SU-DHL-6 (cell line): ENCODE results near the gene SEC24B.
"Not testable (repeated sequence)": the region's sequence is repeated elsewhere in the genome, so short reads cannot be mapped to it uniquely, and the experiment has no call there.

ENCODE experiments used
- H2AFZ ChIP-seq: fragments of 200-600 bp; sonication (generic); 2 replicates; pipeline ENCODE4 v1.6.1; 2014; ENCODE audit warnings: low read depth, mild to moderate bottlenecking, moderate library complexity, mixed read lengths, antibody characterized with exemption, low read length; ENCODE audit not compliant: severe bottlenecking
- H3F3A ChIP-seq: fragments of 200-600 bp; shearing (Covaris generic); 2 replicates; pipeline ENCODE4 v1.6.0; 2016; ENCODE audit warnings: antibody characterized with exemption, mild to moderate bottlenecking; ENCODE audit not compliant: insufficient read depth
- H3K27ac ChIP-seq: fragments of 200-600 bp; sonication (generic); 2 replicates; pipeline ENCODE4 v1.5.1; 2016; ENCODE audit warnings: low read depth, mild to moderate bottlenecking, low read length, moderate library complexity, mixed read lengths
- H3K27me3 ChIP-seq: fragments of 200-600 bp; sonication (generic), shearing (Covaris generic); 2 replicates; pipeline ENCODE4 v1.6.0; 2014; ENCODE audit warnings: mild to moderate bottlenecking, low read length
- H3K36me3 ChIP-seq: fragments of 200-600 bp; sonication (generic); 2 replicates; pipeline ENCODE4 v1.6.1; 2014; ENCODE audit warnings: mild to moderate bottlenecking, low read length, mixed read lengths
- H3K4me2 ChIP-seq: fragments of 300-600, 200-600 bp; shearing (Covaris generic), sonication (generic); 2 replicates; pipeline ENCODE4 v1.6.0; 2014; ENCODE audit warnings: low read length, low read depth, mild to moderate bottlenecking; ENCODE audit not compliant: poor library complexity, severe bottlenecking
- H3K4me3 ChIP-seq: fragments of 200-600 bp; sonication (generic); 2 replicates; pipeline ENCODE4 v1.5.1; 2014; ENCODE audit warnings: antibody characterized with exemption, low read length, mild to moderate bottlenecking, mixed read lengths; ENCODE audit not compliant: insufficient read depth, poor library complexity, severe bottlenecking
- H3K79me2 ChIP-seq: fragments of 200-600 bp; sonication (generic); 2 replicates; pipeline ENCODE4 v1.6.1; 2014; ENCODE audit warnings: mild to moderate bottlenecking, low read length, moderate library complexity; ENCODE audit not compliant: insufficient read depth
- H3K9ac ChIP-seq: fragments of 200-600 bp; sonication (generic); 2 replicates; pipeline ENCODE4 v1.7.0; 2014; ENCODE audit warnings: mild to moderate bottlenecking, low read length
- H3K9me2 ChIP-seq: fragments of 200-600 bp; sonication (generic); replicated peaks from 2 replicates; pipeline ENCODE4 v1.6.1; 2014; ENCODE audit warnings: low read length; ENCODE audit not compliant: insufficient read depth
- H3K9me3 ChIP-seq: fragments of 200-600 bp; sonication (generic); 2 replicates; pipeline ENCODE4 v1.6.1; 2014; ENCODE audit warnings: low read length, mixed read lengths; ENCODE audit not compliant: insufficient read depth
- H4K20me1 ChIP-seq: fragments of 200-600 bp; sonication (generic); 2 replicates; pipeline ENCODE4 v1.6.1; 2014; ENCODE audit warnings: low read depth, mild to moderate bottlenecking, antibody characterized with exemption, low read length, moderate library complexity, mixed read lengths
- CTCF ChIP-seq: fragments of 200-600 bp; sonication (generic); IDR thresholded peaks from one replicate; pipeline ENCODE4 v1.5.1; 2017; ENCODE audit warnings: antibody characterized with exemption, mild to moderate bottlenecking, low read length, moderate library complexity; ENCODE audit not compliant: insufficient read depth, poor library complexity, severe bottlenecking
- EZH2phosphoT487 ChIP-seq: fragments of 200-600 bp; sonication (generic), shearing (Covaris generic); conservative IDR thresholded peaks from 2 replicates; pipeline ENCODE4 v1.6.1; 2018; ENCODE audit warnings: mild to moderate bottlenecking, antibody characterized with exemption, low read length, moderate library complexity, mixed read lengths

The SEC24B gene

GRCh38 chr4:109557433-109557832, 123.8 kb downstream of the SEC24B start:
- Histone ChIP-seq H3K27me3 (no peaks in the 10 kb centered on the region), H3K9ac (no peak overlapping the region), H3F3A (0 out of 2 replicates have a peak, but pooled peaks cover 4% of the 10 kb centered on the region), H2AFZ (no peak overlapping the region), H3K9me2 (no peaks in the 10 kb centered on the region), H3K4me2 (no peak overlapping the region), H3K36me3 (no peaks in the 10 kb centered on the region), H4K20me1 (no peaks in the 10 kb centered on the region), H3K9me3 (no peaks in the 10 kb centered on the region), H3K4me3 (no peak overlapping the region), H3K27ac (no peak overlapping the region), H3K79me2 (peaks cover 13% of the 10 kb centered on the region)
- TF ChIP-seq EZH2phosphoT487 (no peak), CTCF (no peak)

- not testable (repeated sequence) for H3K27me3 ChIP-seq, H3K9me3 ChIP-seq, H3K9ac ChIP-seq, H3K36me3 ChIP-seq, H3K27ac ChIP-seq, H3K4me2 ChIP-seq, H3K4me3 ChIP-seq, H2AFZ ChIP-seq, H3F3A ChIP-seq, H3K9me2 ChIP-seq, H4K20me1 ChIP-seq
- peaks cover 19% of the 10 kb centered on the region for H3K79me2 ChIP-seq
These were observed 124.5 kb downstream of the SEC24B start for GRCh38 chr4:109558095-109558494.

GRCh38 chr4:109559625-109559982, 126.0 kb downstream of the SEC24B start:
- Histone ChIP-seq H3K9me3 (no peaks in the 10 kb centered on the region), H3K27ac (peak overlapping the region; percentile 37; the same call in 1 of the 2 replicates), H3K27me3 (no peaks in the 10 kb centered on the region), H3K9me2 (no peaks in the 10 kb centered on the region), H3K4me3 (peak overlapping the region; percentile 80), H2AFZ (peak overlapping the region; percentile 76), H3K79me2 (peaks cover 35% of the 10 kb centered on the region), H3K4me2 (peak overlapping the region; percentile 79), H3K36me3 (no peaks in the 10 kb centered on the region), H3F3A (0 out of 2 replicates have a peak, but pooled peaks cover 7% of the 10 kb centered on the region), H3K9ac (peak overlapping the region; percentile 87), H4K20me1 (no peaks in the 10 kb centered on the region)
- TF ChIP-seq CTCF (no peak), EZH2phosphoT487 (no peak)

- peaks cover 40% of the 10 kb centered on the region for H3K79me2 ChIP-seq
- TF ChIP-seq CTCF (no peak), EZH2phosphoT487 (no peak)
These were observed 126.5 kb downstream of the SEC24B start, which contains the start of gene MCUB for GRCh38 chr4:109559983-109560686. MCUB (plus strand) TSS chr4:109560246; CDS start chr4:109560338, 92 bp downstream.

More at GRCh38 chr4:109559983-109560686, 126.5 kb downstream of the SEC24B start, which contains the start of gene MCUB:
- Histone ChIP-seq H3K9ac (peak within 1 kb of the TSS; percentile 87), H4K20me1 (no peaks in the 10 kb centered on the region), H3F3A (0 out of 2 replicates have a peak, but pooled peaks cover 7% of the 10 kb centered on the region), H2AFZ (peak within 1 kb of the TSS; percentile 76), H3K36me3 (no peaks in the 10 kb centered on the region), H3K4me2 (peak within 1 kb of the TSS; percentile 97), H3K27ac (peak within 1 kb of the TSS; percentile 90), H3K4me3 (peak within 1 kb of the TSS; percentile 80), H3K27me3 (no peaks in the 10 kb centered on the region), H3K9me2 (no peaks in the 10 kb centered on the region), H3K9me3 (no peaks in the 10 kb centered on the region)
